Measurements from ENCODE around the gene ZYG11B. TPM values are rescaled to one million over a fixed set of nuclear protein-coding genes. Genes with fewer than 3 reads are reported as not detected.

Gene ZYG11B
- total and polyA plus RNA-seq, 2 of the 13 experiments (the other 11 are each of a cell fraction or from before 2014, with no cell fraction given): 6.9 to 17.9 TPM

GRCh38 chr1:52706941-52707926 lies 19.0 kb upstream of the ZYG11B start (continued):
- TF ChIP-seq ZMYM3 (CRISPR knock-in tag; IDR thresholded peaks at IDR 0.05) (peak; percentile 70), ZNF264 (CRISPR knock-in tag; IDR thresholded peaks at IDR 0.05) (peak; percentile 99), PBX2 (CRISPR knock-in tag; IDR thresholded peaks at IDR 0.05) (no peak), KMT2B (CRISPR knock-in tag; IDR thresholded peaks at IDR 0.05) (no peak), SIN3A (IDR thresholded peaks at IDR 0.05; ENCODE audit: borderline replicate concordance, low read depth, low read length) (no peak), DR1 (CRISPR knock-in tag; IDR thresholded peaks at IDR 0.05) (no peak), ARID4A (CRISPR knock-in tag; IDR thresholded peaks at IDR 0.05; ENCODE audit: borderline replicate concordance) (0 out of 2 replicates have a peak, but pooled peaks have one; percentile 17), GFI1 (CRISPR knock-in tag; IDR thresholded peaks at IDR 0.05; ENCODE audit: borderline replicate concordance) (no peak), AHDC1 (CRISPR knock-in tag; IDR thresholded peaks at IDR 0.05; ENCODE audit: borderline replicate concordance) (no peak), BCLAF1 (IDR thresholded peaks at IDR 0.05) (no peak), REXO4 (CRISPR knock-in tag; IDR thresholded peaks at IDR 0.05; ENCODE audit: borderline replicate concordance) (no peak), IKZF4 (CRISPR knock-in tag; IDR thresholded peaks at IDR 0.05; ENCODE audit: borderline replicate concordance, low read depth, not compliant biosample characterization) (no peak), ZNF441 (CRISPR knock-in tag; IDR thresholded peaks at IDR 0.05; ENCODE audit: borderline replicate concordance) (no peak)

Data from HepG2 (cell line).